Spinal cord (tissue), 10 donors: ENCODE data around the gene MRC2. TPM values are rescaled to one million over a fixed set of nuclear protein-coding genes. Genes with fewer than 3 reads are reported as not detected.

Experiments
- DNase-seq, 6 donors: peaks; one replicate each; pipeline versions ENCODE4 v3.0.0 to v3.0.0-alpha.2; 2013 to 2015; ENCODE audit warnings: low spot score in 6 of 6, low read depth in 4 of 6
- H3K27ac ChIP-seq: one replicate; pipeline ENCODE4 v1.5.1; 2013; ENCODE audit warnings: low read depth, low read length, control low read depth
- H3K27me3 ChIP-seq: one replicate; pipeline ENCODE4 v1.6.1; 2013; ENCODE audit warnings: low read length; ENCODE audit not compliant: control insufficient read depth, insufficient read depth
- H3K36me3 ChIP-seq: one replicate; pipeline ENCODE4 v1.6.1; 2013; ENCODE audit warnings: low read length; ENCODE audit not compliant: control insufficient read depth, insufficient read depth
- H3K4me1 ChIP-seq: one replicate; pipeline ENCODE4 v1.6.1; 2013; ENCODE audit warnings: low read length; ENCODE audit not compliant: control insufficient read depth, insufficient read depth
- H3K4me3 ChIP-seq: one replicate; pipeline ENCODE4 v1.5.1; 2013; ENCODE audit warnings: low read depth, low read length, control low read depth
- H3K9me3 ChIP-seq: one replicate; pipeline ENCODE4 v1.6.1; 2013; ENCODE audit warnings: low read length; ENCODE audit not compliant: control insufficient read depth, insufficient read depth
- WGBS: methylation state at CpG from one replicate; pipeline ENCODE4 v1.1.5; 2013; ENCODE audit warnings: missing lambda C conversion rate; ENCODE audit not compliant: insufficient coverage; 5-methylcytosine and 5-hydroxymethylcytosine counted together
- polyA plus RNA-seq, 2 donors: library from polyadenylated mRNA; unstranded; fragments of 120-200 nt; gene quantifications; one replicate each; pipeline ENCODE4 v1.2.1, GENCODE V29; 2013; ENCODE audit not compliant: insufficient read length in 2 of 2
- total RNA-seq, 2 donors: library from RNA; depleted of rRNA in 1 of 2; stranded (reverse); fragments of 120-200 nt in 1 of 2; fragments of >200 nt in 1 of 2; gene quantifications; one replicate each; pipeline versions ENCODE4 v1.2.3 to v1.2.4, GENCODE V29; 2013 to 2014
- donor health status: healthy.

MRC2 gene
- total and polyA plus RNA-seq, 4 donors = 64.4 to 160 (median 79.7) TPM

GRCh38 chr17:62722625-62723024 lies 95.2 kb downstream of the MRC2 start:
- Histone ChIP-seq H3K4me1 (peaks cover 6% of the 10 kb centered on the region), H3K36me3 (no peaks in the 10 kb centered on the region), H3K4me3 (no peak overlapping the region), H3K27ac (no peak overlapping the region), H3K27me3 (no peaks in the 10 kb centered on the region), H3K9me3 (no peaks in the 10 kb centered on the region)
- no CpG with 5 or more reads among the region's 1 CpG for WGBS
- DNase-seq = no peak

- Histone ChIP-seq H3K36me3 (no peaks in the 10 kb centered on the region), H3K4me1 (peaks cover 6% of the 10 kb centered on the region), H3K27me3 (no peaks in the 10 kb centered on the region), H3K9me3 (no peaks in the 10 kb centered on the region), H3K27ac (no peak overlapping the region), H3K4me3 (no peak overlapping the region)
- no peak for DNase-seq
- WGBS = 48% methylated on average over 2 of the region's 7 CpGs
Measured at GRCh38 chr17:62723842-62724241, 96.4 kb downstream of the MRC2 start.

- Histone ChIP-seq H3K4me1 (peaks cover 6% of the 10 kb centered on the region), H3K4me3 (no peak overlapping the region), H3K36me3 (no peaks in the 10 kb centered on the region), H3K9me3 (no peaks in the 10 kb centered on the region), H3K27me3 (no peaks in the 10 kb centered on the region), H3K27ac (no peak overlapping the region)
- WGBS = 36% methylated on average over 16 of the region's 16 CpGs
- DNase-seq = peak in 1 of 6 donors; percentile 31
Measured at GRCh38 chr17:62724398-62725146, 97.1 kb downstream of the MRC2 start.

GRCh38 chr17:62725791-62726249 lies 98.3 kb downstream of the MRC2 start:
- DNase-seq = no peak
- H3K36me3 ChIP-seq = no peaks in the 10 kb centered on the region
- no peaks in the 10 kb centered on the region for H3K9me3 ChIP-seq
- WGBS = 90% methylated on average over 3 of the region's 5 CpGs
- H3K4me3 ChIP-seq = no peak overlapping the region
- peaks cover 6% of the 10 kb centered on the region for H3K4me1 ChIP-seq
- H3K27ac ChIP-seq = no peak overlapping the region
- H3K27me3 ChIP-seq = no peaks in the 10 kb centered on the region

GRCh38 chr17:62727916-62728672 lies 100.6 kb downstream of the MRC2 start:
- 40% methylated on average over 3 of the region's 6 CpGs for WGBS
- Histone ChIP-seq H3K4me3 (no peak overlapping the region), H3K27ac (no peak overlapping the region), H3K4me1 (peaks cover 6% of the 10 kb centered on the region), H3K27me3 (no peaks in the 10 kb centered on the region), H3K36me3 (no peaks in the 10 kb centered on the region), H3K9me3 (no peaks in the 10 kb centered on the region)
- no peak for DNase-seq

- no peak for DNase-seq
- no peak overlapping the region for H3K27ac ChIP-seq
- H3K27me3 ChIP-seq = no peaks in the 10 kb centered on the region
- H3K9me3 ChIP-seq = no peaks in the 10 kb centered on the region
- no peak overlapping the region for H3K4me3 ChIP-seq
- H3K36me3 ChIP-seq = no peaks in the 10 kb centered on the region
- H3K4me1 ChIP-seq = no peaks in the 10 kb centered on the region
- WGBS = 72% methylated on average over 2 of the region's 5 CpGs
Measured at GRCh38 chr17:62732125-62732524, 104.7 kb downstream of the MRC2 start.

GRCh38 chr17:62735044-62735651 lies 107.7 kb downstream of the MRC2 start:
- Histone ChIP-seq H3K4me1 (peaks cover 5% of the 10 kb centered on the region), H3K4me3 (no peak overlapping the region), H3K27ac (no peak overlapping the region), H3K36me3 (no peaks in the 10 kb centered on the region), H3K27me3 (no peaks in the 10 kb centered on the region), H3K9me3 (no peaks in the 10 kb centered on the region)
- 10% methylated on average over 2 of the region's 7 CpGs for whole genome bisulfite sequencing
- DNase-seq = no peak

- no peaks in the 10 kb centered on the region for H3K9me3 ChIP-seq
- 89% methylated on average over 4 of the region's 8 CpGs for WGBS
- H3K4me3 ChIP-seq = no peak overlapping the region
- H3K36me3 ChIP-seq = no peaks in the 10 kb centered on the region
- DNase-seq = no peak
- H3K27ac ChIP-seq = no peak overlapping the region
- H3K4me1 ChIP-seq = peaks cover 5% of the 10 kb centered on the region
- H3K27me3 ChIP-seq = no peaks in the 10 kb centered on the region
Measured at GRCh38 chr17:62737513-62737912, 110.0 kb downstream of the MRC2 start.

GRCh38 chr17:62738281-62738680 lies 110.8 kb downstream of the MRC2 start:
- 79% methylated on average over 5 of the region's 9 CpGs for WGBS
- peaks cover 5% of the 10 kb centered on the region for H3K4me1 ChIP-seq
- H3K9me3 ChIP-seq = no peaks in the 10 kb centered on the region
- H3K4me3 ChIP-seq = no peak overlapping the region
- H3K27me3 ChIP-seq = no peaks in the 10 kb centered on the region
- H3K27ac ChIP-seq = no peak overlapping the region
- DNase-seq = no peak
- H3K36me3 ChIP-seq = no peaks in the 10 kb centered on the region
